Upper lobe of right lung (tissue), 1 donor: ENCODE results near the gene CDH23. TPM values are rescaled to one million over a fixed set of nuclear protein-coding genes. Genes with fewer than 3 reads are reported as not detected.
A peak's percentile ranks its signal among the peaks of the same experiment; 100 is the strongest.

ENCODE experiments used
- ATAC-seq: fragments of 200-7000 bp; cut with Tn5 transposase; one replicate; pipeline ENCODE4 v1.9.1; 2020; ENCODE audit warnings: mild to moderate bottlenecking, moderate library complexity
- DNase-seq: peaks from one replicate; pipeline ENCODE4 v3.0.0-alpha.2; 2020
- H3K27ac ChIP-seq: fragments of 200-600 bp; one replicate; pipeline ENCODE4 v1.8.0; 2022
- H3K27me3 ChIP-seq: fragments of 200-600 bp; one replicate; pipeline ENCODE4 v1.8.0; 2022; ENCODE audit warnings: mild to moderate bottlenecking
- H3K36me3 ChIP-seq: fragments of 200-600 bp; one replicate; pipeline ENCODE4 v1.8.0; 2022
- H3K4me1 ChIP-seq: fragments of 200-600 bp; one replicate; pipeline ENCODE4 v1.8.0; 2022
- H3K4me3 ChIP-seq: fragments of 200-600 bp; one replicate; pipeline ENCODE4 v1.8.0; 2022; ENCODE audit warnings: mild to moderate bottlenecking
- H3K9me3 ChIP-seq: fragments of 200-600 bp; one replicate; pipeline ENCODE4 v1.8.0; 2022
- CTCF ChIP-seq: fragments of 200-600 bp; IDR thresholded peaks from one replicate; pipeline ENCODE4 v1.8.0; 2022; ENCODE audit warnings: antibody characterized with exemption
- intact Hi-C: fragments of 100-400 bp; cut with DNase I; formaldehyde crosslinking; loops from one replicate; pipeline ENCODE4 v1.11.0; 2022
- total RNA-seq: library from RNA; stranded (reverse); fragmentation: NEBNext Ultra II Directional; extraction: Animal tissue kit (Norgen Biotek cat#: 25700); gene quantifications from one replicate; pipeline ENCODE4 v1.2.1, GENCODE V29; 2021
- donor health status: DM: no; HTN: yes; CAD: no; lungs with severe emphysema.

The CDH23 gene
- total RNA-seq, 1 donor from 2014 or later, result 10.9 TPM

- peaks cover 32% of the 10 kb centered on the region for H3K4me1 ChIP-seq
- no peaks in the 10 kb centered on the region for H3K36me3 ChIP-seq
- no peak for TF ChIP-seq CTCF
- intact Hi-C loops, result no loop called here
- peak; percentile 71 for ATAC-seq
- H3K9me3 ChIP-seq, result no peaks in the 10 kb centered on the region
- peak overlapping the region; percentile 65 for H3K27ac ChIP-seq
- H3K4me3 ChIP-seq, result no peak overlapping the region
- DNase-seq, result no peak
- H3K27me3 ChIP-seq, result no peaks in the 10 kb centered on the region
Measured at GRCh38 chr10:71621231-71622153, 224.8 kb downstream of the CDH23 start.

GRCh38 chr10:71622154-71622526, 225.4 kb downstream of the CDH23 start:
- ATAC-seq, result peak; percentile 9
- H3K27me3 ChIP-seq, result no peaks in the 10 kb centered on the region
- peaks cover 32% of the 10 kb centered on the region for H3K4me1 ChIP-seq
- no peak for DNase-seq
- TF ChIP-seq CTCF, result no peak
- intact Hi-C loops, result no loop called here
- no peaks in the 10 kb centered on the region for H3K36me3 ChIP-seq
- no peaks in the 10 kb centered on the region for H3K9me3 ChIP-seq
- H3K27ac ChIP-seq, result peak overlapping the region; percentile 65
- H3K4me3 ChIP-seq, result no peak overlapping the region

GRCh38 chr10:71622616-71623015, 225.9 kb downstream of the CDH23 start:
- intact Hi-C loops, result no loop called here
- Histone ChIP-seq H3K9me3 (no peaks in the 10 kb centered on the region), H3K27me3 (no peaks in the 10 kb centered on the region), H3K4me3 (no peak overlapping the region), H3K4me1 (peaks cover 32% of the 10 kb centered on the region), H3K27ac (peak overlapping the region; percentile 49), H3K36me3 (no peaks in the 10 kb centered on the region)
- no peak for TF ChIP-seq CTCF
- DNase-seq, result no peak
- no peak for ATAC-seq

GRCh38 chr10:71623098-71623985, 226.6 kb downstream of the CDH23 start:
- H3K36me3 ChIP-seq, result no peaks in the 10 kb centered on the region
- peak; percentile 22 for TF ChIP-seq CTCF
- no peaks in the 10 kb centered on the region for H3K27me3 ChIP-seq
- peaks cover 32% of the 10 kb centered on the region for H3K4me1 ChIP-seq
- no peaks in the 10 kb centered on the region for H3K9me3 ChIP-seq
- peak overlapping the region; percentile 49 for H3K27ac ChIP-seq
- no peak for DNase-seq
- intact Hi-C loops, result no loop called here
- ATAC-seq, result peak; percentile 62
- H3K4me3 ChIP-seq, result no peak overlapping the region

- intact Hi-C loops, result no loop called here
Measured at GRCh38 chr10:71623986-71624291, 227.2 kb downstream of the CDH23 start.

More at GRCh38 chr10:71623986-71624291, 227.2 kb downstream of the CDH23 start:
- Histone ChIP-seq H3K9me3 (no peaks in the 10 kb centered on the region), H3K27me3 (no peaks in the 10 kb centered on the region), H3K4me1 (peaks cover 32% of the 10 kb centered on the region), H3K4me3 (no peak overlapping the region), H3K27ac (no peak overlapping the region), H3K36me3 (no peaks in the 10 kb centered on the region)
- no peak for ATAC-seq
- TF ChIP-seq CTCF, result no peak
- DNase-seq, result no peak
